ENCODE measurements around the gene ABCB9.

GRCh38 chr12:122977153-122977552, 10.9 kb upstream of the ABCB9 start:
- TF ChIP-seq, protein P1, sequence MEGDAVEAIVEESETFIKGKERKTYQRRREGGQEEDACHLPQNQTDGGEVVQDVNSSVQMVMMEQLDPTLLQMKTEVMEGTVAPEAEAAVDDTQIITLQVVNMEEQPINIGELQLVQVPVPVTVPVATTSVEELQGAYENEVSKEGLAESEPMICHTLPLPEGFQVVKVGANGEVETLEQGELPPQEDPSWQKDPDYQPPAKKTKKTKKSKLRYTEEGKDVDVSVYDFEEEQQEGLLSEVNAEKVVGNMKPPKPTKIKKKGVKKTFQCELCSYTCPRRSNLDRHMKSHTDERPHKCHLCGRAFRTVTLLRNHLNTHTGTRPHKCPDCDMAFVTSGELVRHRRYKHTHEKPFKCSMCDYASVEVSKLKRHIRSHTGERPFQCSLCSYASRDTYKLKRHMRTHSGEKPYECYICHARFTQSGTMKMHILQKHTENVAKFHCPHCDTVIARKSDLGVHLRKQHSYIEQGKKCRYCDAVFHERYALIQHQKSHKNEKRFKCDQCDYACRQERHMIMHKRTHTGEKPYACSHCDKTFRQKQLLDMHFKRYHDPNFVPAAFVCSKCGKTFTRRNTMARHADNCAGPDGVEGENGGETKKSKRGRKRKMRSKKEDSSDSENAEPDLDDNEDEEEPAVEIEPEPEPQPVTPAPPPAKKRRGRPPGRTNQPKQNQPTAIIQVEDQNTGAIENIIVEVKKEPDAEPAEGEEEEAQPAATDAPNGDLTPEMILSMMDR (IDR thresholded peaks at IDR 0.05; ENCODE audit: poor library complexity) = no peak
- no peak for TF ChIP-seq EZH2 (IDR thresholded peaks at IDR 0.05; ENCODE audit: borderline replicate concordance)
